CD14-positive monocyte (primary cell): ENCODE data around the gene ESF1. TPM values are rescaled to one million over a fixed set of nuclear protein-coding genes. Genes with fewer than 3 reads are reported as not detected.

Source experiments
- DNase-seq, 3 donors: peaks; one replicate each; pipeline ENCODE4 v3.0.0-alpha.2; 2011 to 2022
- H2AFZ ChIP-seq: 2 replicates; pipeline ENCODE4 v1.6.0; 2012; ENCODE audit warnings: mild to moderate bottlenecking, low read depth, low read length, inconsistent platforms; ENCODE audit not compliant: insufficient read depth, poor library complexity, severe bottlenecking
- H3K27ac ChIP-seq, 2 donors: 1 replicate in 1 of 2; 2 replicates in 1 of 2; pipeline ENCODE4 v1.5.1; 2012 to 2013; ENCODE audit warnings: low read length in 2 of 2, control low read depth in 1 of 2, inconsistent platforms in 1 of 2, low read depth in 1 of 2, mild to moderate bottlenecking in 1 of 2
- H3K27me3 ChIP-seq, 2 donors: one replicate each; pipeline versions ENCODE4 v1.6.0 to v1.6.1; 2011 to 2013; ENCODE audit warnings: low read length in 2 of 2; ENCODE audit not compliant: control insufficient read depth in 2 of 2, insufficient read depth in 2 of 2
- H3K36me3 ChIP-seq, 2 donors: replicated peaks in 1 of 2; 1 replicate in 1 of 2; 2 replicates in 1 of 2; pipeline versions ENCODE4 v1.5.1 to v1.6.1; 2012 to 2013; ENCODE audit warnings: low read length in 2 of 2, control low read depth in 1 of 2, inconsistent platforms in 1 of 2, mild to moderate bottlenecking in 1 of 2; ENCODE audit not compliant: insufficient read depth in 2 of 2, control insufficient read depth in 1 of 2
- H3K4me1 ChIP-seq, 2 donors: 1 replicate in 1 of 2; 2 replicates in 1 of 2; pipeline versions ENCODE4 v1.5.1 to v1.6.1; 2012 to 2013; ENCODE audit warnings: low read length in 2 of 2, control low read depth in 1 of 2, inconsistent platforms in 1 of 2, mild to moderate bottlenecking in 1 of 2, moderate library complexity in 1 of 2; ENCODE audit not compliant: insufficient read depth in 2 of 2, control insufficient read depth in 1 of 2
- H3K4me2 ChIP-seq: replicated peaks from 2 replicates; pipeline ENCODE3; 2012; ENCODE audit warnings: low read length, moderate library complexity, mild to moderate bottlenecking; ENCODE audit not compliant: poor library complexity, severe bottlenecking; ENCODE audit errors: extremely low read depth
- H3K4me3 ChIP-seq, 3 experiments: fragments of 200-600 bp in 1 of 3; sonication (generic) in 1 of 3; replicated peaks in 1 of 3; 1 replicate in 2 of 3; 2 replicates in 1 of 3; pipeline ENCODE4 v1.5.1; 2011 to 2013; ENCODE audit warnings: low read length in 3 of 3, mild to moderate bottlenecking in 3 of 3, control low read depth in 2 of 3, low read depth in 2 of 3, inconsistent platforms in 1 of 3, moderate library complexity in 1 of 3
- H3K79me2 ChIP-seq: 2 replicates; pipeline ENCODE4 v1.6.0; 2012; ENCODE audit warnings: mild to moderate bottlenecking, control low read depth, inconsistent platforms, low read length, moderate library complexity; ENCODE audit not compliant: insufficient read depth
- H3K9ac ChIP-seq: 2 replicates; pipeline ENCODE4 v1.6.0; 2017; ENCODE audit warnings: low read length, mild to moderate bottlenecking; ENCODE audit not compliant: insufficient read depth, poor library complexity, severe bottlenecking
- H3K9me3 ChIP-seq, 2 donors: replicated peaks in 1 of 2; 1 replicate in 1 of 2; 2 replicates in 1 of 2; pipeline versions ENCODE4 v1.5.1 to v1.6.1; 2012 to 2013; ENCODE audit warnings: low read length in 2 of 2, control low read depth in 1 of 2; ENCODE audit not compliant: control insufficient read depth in 1 of 2, insufficient read depth in 1 of 2
- H4K20me1 ChIP-seq: 2 replicates; pipeline ENCODE4 v1.6.0; 2012; ENCODE audit warnings: mild to moderate bottlenecking, low read length, control low read depth, moderate library complexity; ENCODE audit not compliant: insufficient read depth
- H3K27ac Mint-ChIP-seq, 7 donors: one replicate each; pipeline ENCODE4 v1.8.0; 2020; ENCODE audit warnings: mild to moderate bottlenecking in 7 of 7, mixed read lengths in 7 of 7, moderate library complexity in 6 of 7, inconsistent platforms in 2 of 7
- H3K27me3 Mint-ChIP-seq, 3 donors: one replicate each; pipeline ENCODE4 v1.8.0; 2021 to 2022; ENCODE audit warnings: low read depth in 3 of 3, mild to moderate bottlenecking in 3 of 3, mixed read lengths in 3 of 3, moderate library complexity in 3 of 3, inconsistent platforms in 1 of 3
- H3K36me3 Mint-ChIP-seq, 2 donors: one replicate each; pipeline ENCODE4 v1.8.0; 2020; ENCODE audit warnings: mixed read lengths in 2 of 2, inconsistent platforms in 1 of 2, mild to moderate bottlenecking in 1 of 2
- H3K4me1 Mint-ChIP-seq: one replicate; pipeline ENCODE4 v1.8.0; 2020; ENCODE audit warnings: mild to moderate bottlenecking, mixed read lengths
- H3K4me3 Mint-ChIP-seq, 2 donors: one replicate each; pipeline ENCODE4 v1.8.0; 2020; ENCODE audit warnings: mild to moderate bottlenecking in 2 of 2, mixed read lengths in 2 of 2, moderate library complexity in 1 of 2
- H3K9me3 Mint-ChIP-seq, 7 donors: one replicate each; pipeline ENCODE4 v1.8.0; 2020 to 2022; ENCODE audit warnings: mixed read lengths in 7 of 7, mild to moderate bottlenecking in 6 of 7, moderate library complexity in 6 of 7, inconsistent platforms in 2 of 7
- WGBS: methylation state at CpG from one replicate; pipeline ENCODE4 v1.1.5; 2013; ENCODE audit warnings: missing lambda C conversion rate; ENCODE audit not compliant: insufficient coverage; 5-methylcytosine and 5-hydroxymethylcytosine counted together
- intact Hi-C, 2 donors: fragments of 100-400 bp; cut with micrococcal nuclease; formaldehyde crosslinking; loops; one replicate each; pipeline versions ENCODE4 v1.15.0 to v1.15.1; 2023
- polyA plus RNA-seq, 3 donors: library from polyadenylated mRNA; depleted of rRNA in 1 of 3; unstranded in 2 of 3; stranded (reverse) in 1 of 3; fragments of 300-500 nt in 2 of 3; fragments of >200 nt in 1 of 3; fragmentation: Illumina TruSeq in 2 of 3; gene quantifications; 1 replicate in 2 of 3; 2 replicates in 1 of 3; pipeline ENCODE4 v1.2.3, GENCODE V29; 2012 to 2021
- TF ChIP-seq, protein P1 (sequence below): fragments of 200-600 bp; IDR thresholded peaks from one replicate; pipeline ENCODE4 v1.8.0; 2022; ENCODE audit warnings: antibody characterized with exemption, mild to moderate bottlenecking

ESF1 gene
- polyA plus RNA-seq, 3 donors = 0.73 to 2.3 (median 1.7) TPM

GRCh38 chr20:13676682-13677081, 108.0 kb downstream of the ESF1 start:
- H3K27ac Mint-ChIP-seq = no peak overlapping the region
- H3K4me3 Mint-ChIP-seq = no peak overlapping the region
- no peak overlapping the region for H3K4me2 ChIP-seq
- no peaks in the 10 kb centered on the region for H3K36me3 ChIP-seq
- no peaks in the 10 kb centered on the region for H3K36me3 Mint-ChIP-seq
- intact Hi-C loops = no loop called here
- H3K9me3 ChIP-seq = no peaks in the 10 kb centered on the region
- no peaks in the 10 kb centered on the region for H3K4me1 ChIP-seq
- no peaks in the 10 kb centered on the region for H3K27me3 ChIP-seq
- peaks cover 0 to 11% (median 4%) of the 10 kb centered on the region in 7 donors for H3K9me3 Mint-ChIP-seq
- no peaks in the 10 kb centered on the region for H3K4me1 Mint-ChIP-seq
- WGBS = no CpG with 5 or more reads among the region's 3 CpGs
- no peaks in the 10 kb centered on the region for H3K79me2 ChIP-seq
- no peak overlapping the region for H2AFZ ChIP-seq
- TF ChIP-seq, protein P1, sequence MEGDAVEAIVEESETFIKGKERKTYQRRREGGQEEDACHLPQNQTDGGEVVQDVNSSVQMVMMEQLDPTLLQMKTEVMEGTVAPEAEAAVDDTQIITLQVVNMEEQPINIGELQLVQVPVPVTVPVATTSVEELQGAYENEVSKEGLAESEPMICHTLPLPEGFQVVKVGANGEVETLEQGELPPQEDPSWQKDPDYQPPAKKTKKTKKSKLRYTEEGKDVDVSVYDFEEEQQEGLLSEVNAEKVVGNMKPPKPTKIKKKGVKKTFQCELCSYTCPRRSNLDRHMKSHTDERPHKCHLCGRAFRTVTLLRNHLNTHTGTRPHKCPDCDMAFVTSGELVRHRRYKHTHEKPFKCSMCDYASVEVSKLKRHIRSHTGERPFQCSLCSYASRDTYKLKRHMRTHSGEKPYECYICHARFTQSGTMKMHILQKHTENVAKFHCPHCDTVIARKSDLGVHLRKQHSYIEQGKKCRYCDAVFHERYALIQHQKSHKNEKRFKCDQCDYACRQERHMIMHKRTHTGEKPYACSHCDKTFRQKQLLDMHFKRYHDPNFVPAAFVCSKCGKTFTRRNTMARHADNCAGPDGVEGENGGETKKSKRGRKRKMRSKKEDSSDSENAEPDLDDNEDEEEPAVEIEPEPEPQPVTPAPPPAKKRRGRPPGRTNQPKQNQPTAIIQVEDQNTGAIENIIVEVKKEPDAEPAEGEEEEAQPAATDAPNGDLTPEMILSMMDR = no peak
- H3K4me3 ChIP-seq = no peak overlapping the region
- H3K27ac ChIP-seq = no peak overlapping the region
- no peak overlapping the region for H3K9ac ChIP-seq
- no peaks in the 10 kb centered on the region for H4K20me1 ChIP-seq
- DNase-seq = no peak
- H3K27me3 Mint-ChIP-seq = peaks cover 2 to 4% (median 2%) of the 10 kb centered on the region in 3 donors

- Mint-ChIP-seq H3K9me3 (peaks cover 0 to 13% (median 3%) of the 10 kb centered on the region in 7 donors), H3K36me3 (no peaks in the 10 kb centered on the region), H3K27ac (no peak overlapping the region), H3K4me1 (no peaks in the 10 kb centered on the region), H3K27me3 (peaks cover 2 to 10% (median 3%) of the 10 kb centered on the region in 3 donors), H3K4me3 (no peak overlapping the region)
- Histone ChIP-seq H3K9ac (no peak overlapping the region), H3K4me1 (no peaks in the 10 kb centered on the region), H3K27me3 (no peaks in the 10 kb centered on the region), H3K4me2 (no peak overlapping the region), H3K36me3 (no peaks in the 10 kb centered on the region), H3K9me3 (no peaks in the 10 kb centered on the region), H2AFZ (no peak overlapping the region), H3K79me2 (no peaks in the 10 kb centered on the region), H4K20me1 (no peaks in the 10 kb centered on the region), H3K4me3 (no peak overlapping the region), H3K27ac (no peak overlapping the region)
- WGBS = no CpG with 5 or more reads among the region's 3 CpGs
- no peak for DNase-seq
- TF ChIP-seq, protein P1 = no peak
- intact Hi-C loops = no loop called here
These were observed 112.0 kb downstream of the ESF1 start for GRCh38 chr20:13672690-13673089.
